Activated CD4-positive, alpha-beta T cell treated with anti-CD3 and anti-CD28 coated beads for 1 hour (primary cell): ENCODE data around the gene TRIM50.
"Not testable (repeated sequence)": the region's sequence is repeated elsewhere in the genome, so short reads cannot be mapped to it uniquely, and the experiment has no call there.

Experiments used
- DNase-seq: peaks from one replicate; pipeline ENCODE4 v3.0.0-alpha.2; 2020

The TRIM50 gene

DNA sequence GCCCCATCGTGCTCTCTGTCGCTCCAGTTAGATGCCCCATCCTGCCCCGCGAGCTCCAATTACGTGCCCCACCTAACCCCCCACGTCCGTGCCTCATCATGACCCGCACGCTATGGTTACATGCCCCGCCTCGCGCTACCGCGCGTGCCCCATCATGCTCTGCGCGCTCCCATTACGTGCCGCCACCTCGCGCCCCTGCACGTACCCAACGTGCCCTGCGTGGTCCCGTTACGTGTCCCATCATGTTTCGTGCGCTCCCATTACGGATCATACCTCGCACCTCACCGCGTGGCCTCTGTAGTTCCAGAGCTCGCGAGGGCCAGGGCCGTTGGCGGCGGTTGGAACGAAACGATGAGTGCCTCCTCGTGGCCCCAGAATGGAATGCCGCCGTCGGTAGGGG lies at the start of gene TRIM50, which contains the start of gene FKBP6:
TRIM50 (minus strand) TSS at position 161 of the 400 bp plus-strand sequence. CDS start 3,295 bp downstream, outside the sequence.
FKBP6 (plus strand) TSS at position 240 of the 400 bp plus-strand sequence. CDS start 268 bp downstream, outside the sequence.
- DNase-seq: not testable (repeated sequence)

GRCh38 chr7:73376671-73377412 lies 49.0 kb upstream of the TRIM50 start:
- no peak for DNase-seq

DNA sequence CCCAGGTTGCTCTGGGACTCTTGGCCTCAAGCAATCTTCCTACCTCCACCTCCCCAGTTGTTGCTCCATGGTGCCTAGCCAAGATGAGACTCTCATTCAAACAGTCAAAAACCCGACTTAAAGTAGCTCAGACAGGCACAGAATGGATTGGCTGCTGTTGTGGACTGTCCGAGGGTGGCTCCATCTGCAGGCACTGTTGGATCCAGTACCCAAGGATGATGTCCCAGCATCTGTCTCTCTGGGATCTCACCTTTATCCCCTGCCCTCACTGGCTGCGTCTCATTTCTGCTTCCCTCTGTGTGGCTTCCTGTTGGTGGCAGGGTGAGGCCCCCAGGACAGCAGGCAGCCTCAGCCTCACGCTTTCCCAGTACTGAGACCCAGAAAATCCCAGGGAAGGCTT lies 48.4 kb upstream of the TRIM50 start:
- not testable (repeated sequence) for DNase-seq

- DNase-seq: no peak
These were observed 45.9 kb upstream of the TRIM50 start for GRCh38 chr7:73373741-73374140.

GRCh38 chr7:73369622-73370021 lies 41.7 kb upstream of the TRIM50 start:
- no peak for DNase-seq

DNA sequence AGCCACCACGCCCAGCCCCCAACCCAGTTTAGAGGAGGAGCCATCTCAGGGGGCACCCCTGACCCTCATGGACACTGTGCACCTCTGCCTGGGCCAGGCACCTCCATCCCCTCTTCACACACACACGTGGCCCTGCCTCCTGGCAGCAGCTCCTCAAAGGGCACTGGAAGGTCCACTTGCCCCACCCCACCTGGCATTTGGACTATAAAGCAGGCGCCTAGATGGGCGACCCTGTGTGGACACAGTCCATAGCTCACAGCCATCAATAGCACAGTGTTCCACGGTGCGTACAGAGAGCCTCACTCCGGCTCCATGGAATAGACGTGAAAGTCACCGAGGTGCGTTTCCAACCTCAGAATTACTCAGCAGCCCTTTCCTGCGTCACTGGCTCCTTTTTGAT lies 41.1 kb upstream of the TRIM50 start:
- no peak for DNase-seq

DNA sequence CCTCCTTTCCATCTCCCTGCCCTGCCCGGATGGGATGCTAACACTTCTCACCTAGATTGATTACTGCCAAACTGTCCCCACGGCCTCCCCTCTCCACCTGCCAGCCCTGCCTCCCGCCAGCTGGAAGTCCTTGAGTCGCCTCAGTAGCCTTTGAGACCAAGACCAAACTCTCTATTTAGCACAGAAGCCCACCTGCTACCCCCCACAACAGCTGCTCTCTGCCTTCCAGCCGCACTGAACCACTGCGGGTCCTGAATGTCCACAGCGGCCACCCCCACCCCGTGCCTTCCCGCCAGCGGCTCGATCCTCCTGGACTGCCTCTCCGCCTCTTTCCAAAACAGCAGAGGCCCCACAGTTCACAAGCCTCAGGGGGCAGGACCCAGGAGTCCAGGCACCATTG lies 39.1 kb upstream of the TRIM50 start:
- DNase-seq: no peak

DNA sequence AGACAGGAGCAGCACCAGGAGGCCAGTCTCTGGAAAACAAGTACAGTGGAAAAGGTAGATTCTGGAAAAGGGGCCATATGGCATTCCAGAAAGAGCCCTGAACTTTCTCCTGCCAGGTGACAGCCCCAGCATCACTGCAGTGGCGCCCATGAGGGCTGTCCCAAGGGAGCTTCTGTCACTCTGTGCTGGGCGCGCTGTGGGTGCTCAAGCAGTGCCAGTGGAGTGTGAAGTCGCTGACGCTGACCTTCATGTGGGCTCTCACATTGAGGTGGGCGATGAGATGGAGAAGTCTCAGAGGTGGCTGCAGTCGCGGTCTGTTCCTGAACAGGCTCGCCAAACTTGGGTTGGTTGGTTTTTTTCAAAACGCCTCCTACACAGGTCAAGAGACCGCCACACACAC lies 38.2 kb upstream of the TRIM50 start:
- no peak for DNase-seq

- no peak for DNase-seq
These were observed 36.3 kb upstream of the TRIM50 start for GRCh38 chr7:73364006-73364728.

- DNase-seq: no peak
These were observed 35.5 kb upstream of the TRIM50 start for GRCh38 chr7:73363225-73364005.

GRCh38 chr7:73360590-73360989 lies 32.7 kb upstream of the TRIM50 start:
- DNase-seq: not testable (repeated sequence)

- DNase-seq: no peak
These were observed 32.0 kb upstream of the TRIM50 start for GRCh38 chr7:73359746-73360375.

- DNase-seq: no peak
These were observed 31.4 kb upstream of the TRIM50 start for GRCh38 chr7:73359306-73359705.

- no peak for DNase-seq
These were observed 30.9 kb upstream of the TRIM50 start for GRCh38 chr7:73358590-73359275.

GRCh38 chr7:73356159-73356558 lies 28.3 kb upstream of the TRIM50 start:
- DNase-seq: no peak

- DNase-seq: no peak
These were observed 26.9 kb upstream of the TRIM50 start for GRCh38 chr7:73354821-73355220.

DNA sequence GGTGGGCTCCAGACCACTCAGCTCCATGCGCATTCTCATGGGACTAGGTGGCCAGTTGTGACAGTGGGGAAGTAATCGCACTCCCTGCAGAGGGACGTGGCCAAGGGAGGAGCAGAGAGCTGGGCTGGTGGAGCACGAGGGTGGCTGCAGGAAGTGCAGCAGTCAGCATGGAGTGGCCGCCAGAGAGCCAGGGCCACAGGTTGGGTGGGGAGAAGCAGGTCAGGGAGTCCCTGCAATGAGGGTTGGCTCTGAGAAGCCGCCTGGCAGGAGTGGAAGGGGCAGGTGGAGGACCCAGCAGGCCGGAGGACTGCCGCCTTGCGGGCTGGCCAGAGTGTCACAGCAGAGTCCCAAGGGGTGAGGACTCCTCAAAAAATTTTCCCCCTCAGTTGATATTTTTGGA lies 26.3 kb upstream of the TRIM50 start:
- DNase-seq: no peak

GRCh38 chr7:73353243-73353642 lies 25.4 kb upstream of the TRIM50 start:
- no peak for DNase-seq

DNA sequence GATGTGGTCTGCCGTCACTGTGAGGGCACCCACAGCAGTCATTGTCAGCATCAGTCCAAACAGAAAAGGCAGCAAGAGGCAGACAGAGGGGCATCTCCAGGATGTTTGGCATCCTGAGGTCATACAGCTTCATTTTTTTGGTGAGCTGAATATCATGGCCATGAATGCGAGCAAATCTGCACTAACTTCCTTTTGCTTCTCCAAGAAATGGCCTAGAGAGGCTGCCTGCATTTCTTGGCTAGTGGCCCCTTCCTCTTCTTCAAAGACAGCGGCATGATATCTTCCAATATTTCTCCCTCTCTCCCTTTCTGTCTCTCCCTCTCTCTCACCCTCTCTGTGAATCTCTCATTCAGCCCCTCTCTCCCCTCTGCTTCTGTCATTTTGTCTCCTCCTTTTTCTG lies 24.9 kb upstream of the TRIM50 start:
- DNase-seq: no peak

DNA sequence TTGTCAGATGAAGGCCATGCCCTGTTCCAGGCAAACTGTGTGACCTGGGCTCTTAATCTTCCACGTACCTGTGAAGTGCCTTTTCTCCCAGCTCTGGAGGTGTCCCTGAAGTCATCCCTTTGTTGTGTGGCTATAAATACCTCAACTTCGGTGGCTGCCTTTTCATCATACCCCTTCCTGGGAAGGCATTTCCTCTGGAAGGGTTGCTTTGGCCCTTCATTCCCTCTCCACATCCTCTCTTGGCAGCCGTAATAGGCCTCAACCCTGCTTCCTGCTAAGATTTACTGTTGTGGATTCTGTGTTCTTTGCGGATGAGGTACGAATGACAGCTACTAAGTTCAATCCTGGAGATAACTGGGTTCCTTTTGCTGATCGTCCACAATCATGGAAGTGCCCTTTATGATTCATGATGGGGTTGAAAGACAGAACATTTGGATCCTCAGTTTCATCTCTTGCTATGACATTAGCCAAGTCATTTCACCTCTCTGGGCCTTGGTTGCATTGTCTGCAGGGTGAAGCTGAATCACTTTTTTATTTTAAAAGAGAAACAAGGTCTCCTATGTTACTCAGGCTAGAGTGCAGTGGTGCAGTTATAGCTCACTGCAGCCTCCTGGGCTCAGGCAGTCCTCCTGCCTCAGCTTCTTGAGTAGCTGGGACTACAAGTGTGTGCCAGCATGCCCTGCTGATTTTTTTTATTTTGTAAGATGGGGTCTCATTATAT lies 23.7 kb upstream of the TRIM50 start:
- DNase-seq: no peak

- no peak for DNase-seq
These were observed 22.6 kb upstream of the TRIM50 start for GRCh38 chr7:73350306-73351068.
